ENCODE results near the gene WIPF2.

DNA sequence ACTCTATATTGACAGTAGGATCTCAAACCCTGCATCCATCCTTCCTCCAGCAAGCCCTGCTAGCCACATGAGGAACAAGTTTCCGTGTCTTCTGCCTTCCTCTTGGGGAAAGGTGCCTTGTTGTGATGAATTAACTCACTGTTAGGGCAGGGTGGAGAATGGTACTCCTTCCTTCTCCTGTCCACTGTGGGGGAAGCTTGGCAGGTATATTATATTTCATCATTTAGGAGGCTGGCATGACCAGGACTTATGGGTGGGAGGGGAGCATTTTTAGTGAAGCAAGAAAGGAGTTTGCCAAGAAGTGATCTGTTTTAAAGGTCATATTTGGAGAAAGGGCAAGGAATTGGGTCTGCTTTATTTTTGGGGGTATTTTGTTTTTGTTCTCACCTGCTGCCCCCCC lies 59.3 kb downstream of the WIPF2 start:
- TF ChIP-seq SIN3A (IDR thresholded peaks at IDR 0.05; ENCODE audit: borderline replicate concordance, insufficient read depth, low read length) = no peak
- no peak for TF ChIP-seq POLR2AphosphoS5 (IDR thresholded peaks at IDR 0.05; ENCODE audit: low read depth, low read length)

Data from PFSK-1 (cell line).